GM04503 (cell line): ENCODE measurements around the gene CLCN5.

Source experiments
- DNase-seq: peaks from one replicate; pipeline ENCODE4 v3.0.0-alpha.2; 2012; ENCODE audit warnings: low read depth

The CLCN5 gene

GRCh38 chrX:49934148-49934547 is 11.8 kb downstream of the CLCN5 start:
- DNase-seq: no peak

GRCh38 chrX:49934729-49935128 is 12.3 kb downstream of the CLCN5 start:
- no peak for DNase-seq

- no peak for DNase-seq
Measured at GRCh38 chrX:49947781-49948180, 25.4 kb downstream of the CLCN5 start.

GRCh38 chrX:49949961-49950360 is 27.6 kb downstream of the CLCN5 start:
- DNase-seq: no peak

GRCh38 chrX:49951524-49952193 is 29.3 kb downstream of the CLCN5 start:
- DNase-seq: no peak

GRCh38 chrX:49956313-49956712 is 33.9 kb downstream of the CLCN5 start:
- DNase-seq: no peak

- no peak for DNase-seq
Measured at GRCh38 chrX:49958727-49959485, 36.5 kb downstream of the CLCN5 start.

GRCh38 chrX:49959602-49960001 is 37.2 kb downstream of the CLCN5 start:
- DNase-seq: no peak

GRCh38 chrX:49960061-49960460 is 37.7 kb downstream of the CLCN5 start:
- DNase-seq: no peak

- DNase-seq: no peak
Measured at GRCh38 chrX:49970674-49971073, 48.3 kb downstream of the CLCN5 start.

- DNase-seq: no peak
Measured at GRCh38 chrX:49972328-49972860, 50.0 kb downstream of the CLCN5 start.

GRCh38 chrX:49976682-49977197 is 54.3 kb downstream of the CLCN5 start:
- DNase-seq: no peak

- DNase-seq: no peak
Measured at GRCh38 chrX:49977319-49978090, 55.1 kb downstream of the CLCN5 start.

- no peak for DNase-seq
Measured at GRCh38 chrX:49978176-49978575, 55.8 kb downstream of the CLCN5 start.

- DNase-seq: no peak
Measured at GRCh38 chrX:49986058-49986457, 63.7 kb downstream of the CLCN5 start.

GRCh38 chrX:49987651-49988050 is 65.3 kb downstream of the CLCN5 start:
- no peak for DNase-seq

GRCh38 chrX:49988143-49988542 is 65.7 kb downstream of the CLCN5 start:
- DNase-seq: no peak

- no peak for DNase-seq
Measured at GRCh38 chrX:49991758-49992157, 69.4 kb downstream of the CLCN5 start.

GRCh38 chrX:49992853-49993252 is 70.5 kb downstream of the CLCN5 start:
- no peak for DNase-seq

GRCh38 chrX:49993661-49994060 is 71.3 kb downstream of the CLCN5 start:
- DNase-seq: no peak

GRCh38 chrX:49995107-49995731 is 72.8 kb downstream of the CLCN5 start:
- DNase-seq: peak; percentile 36
